GM19351 (cell line): ENCODE results near the gene RXRB.

ENCODE experiments used
- ATAC-seq: cut with Tn5 transposase; IDR thresholded peaks from one replicate; pipeline ENCODE4 v1.9.1; 2021; ENCODE audit warnings: mild to moderate bottlenecking, moderate library complexity; ENCODE audit not compliant: unreplicated experiment

RXRB gene

GRCh38 chr6:33177552-33178446 is 22.7 kb downstream of the RXRB start:
- ATAC-seq: no peak

- no peak for ATAC-seq
These were observed 23.6 kb downstream of the RXRB start for GRCh38 chr6:33176906-33177305.

- no peak for ATAC-seq
These were observed 24.9 kb downstream of the RXRB start for GRCh38 chr6:33175436-33176069.

- no peak for ATAC-seq
These were observed 25.7 kb downstream of the RXRB start for GRCh38 chr6:33174784-33175183.

- ATAC-seq: no peak
These were observed 26.8 kb downstream of the RXRB start for GRCh38 chr6:33173535-33174180.

- no peak for ATAC-seq
These were observed 27.6 kb downstream of the RXRB start for GRCh38 chr6:33172688-33173534.

GRCh38 chr6:33171880-33172687 is 28.4 kb downstream of the RXRB start:
- no peak for ATAC-seq

GRCh38 chr6:33171016-33171879 is 29.2 kb downstream of the RXRB start:
- ATAC-seq: no peak

GRCh38 chr6:33170176-33171015 is 30.1 kb downstream of the RXRB start:
- no peak for ATAC-seq

GRCh38 chr6:33169291-33170175 is 30.9 kb downstream of the RXRB start:
- ATAC-seq: no peak

- ATAC-seq: no peak
These were observed 31.8 kb downstream of the RXRB start for GRCh38 chr6:33168639-33169038.

GRCh38 chr6:33168284-33168601 is 32.2 kb downstream of the RXRB start:
- no peak for ATAC-seq

- ATAC-seq: no peak
These were observed 32.8 kb downstream of the RXRB start for GRCh38 chr6:33167374-33168283.

GRCh38 chr6:33166811-33167210 is 33.7 kb downstream of the RXRB start:
- no peak for ATAC-seq

- ATAC-seq: no peak
These were observed 34.1 kb downstream of the RXRB start for GRCh38 chr6:33166363-33166762.

- no peak for ATAC-seq
These were observed 34.7 kb downstream of the RXRB start for GRCh38 chr6:33165581-33166258.
